Measurements from ENCODE around the gene KIAA1328. TPM values are rescaled to one million over a fixed set of nuclear protein-coding genes. Genes with fewer than 3 reads are reported as not detected.

Gene KIAA1328
- total and polyA plus RNA-seq, 7 donors: 1.3 to 4.4 (median 3.5) TPM

- intact Hi-C loops (cut with DNase I): no loop called here
- TF ChIP-seq CTCF (IDR thresholded peaks at IDR 0.05): no peak
- no peak for DNase-seq
Observed at GRCh38 chr18:37242826-37243560, 414.1 kb downstream of the KIAA1328 start.

GRCh38 chr18:37243741-37244140 is 414.8 kb downstream of the KIAA1328 start:
- Histone ChIP-seq H3K27me3 (ENCODE audit: insufficient read depth in 3 of 3, low read length in 2 of 3) (peaks cover 0 to 18% (median 5%) of the 10 kb centered on the region in 3 donors), H3K4me3 (no peak overlapping the region)
- ATAC-seq: no peak

More at GRCh38 chr18:37242826-37243560, 414.1 kb downstream of the KIAA1328 start:
- H3K4me3 ChIP-seq: no peak overlapping the region
- no peaks in the 10 kb centered on the region for H3K9me3 ChIP-seq
- no peak overlapping the region for H3K27ac ChIP-seq
- no peaks in the 10 kb centered on the region for H3K4me1 ChIP-seq
- H3K36me3 ChIP-seq (ENCODE audit: insufficient read depth in 1 of 2, low read depth in 1 of 2): no peaks in the 10 kb centered on the region
- WGBS, 3 donors: 36 to 47% (median 46%) methylated on average over 4 of the region's 4 CpGs
- no peak for ATAC-seq
- peaks cover 0 to 18% (median 5%) of the 10 kb centered on the region in 3 donors for H3K27me3 ChIP-seq (ENCODE audit: insufficient read depth in 3 of 3, low read length in 2 of 3)

GRCh38 chr18:37244618-37245017 is 415.7 kb downstream of the KIAA1328 start:
- TF ChIP-seq CTCF (IDR thresholded peaks at IDR 0.05): no peak
- intact Hi-C loops (cut with DNase I): no loop called here

More at GRCh38 chr18:37243741-37244140, 414.8 kb downstream of the KIAA1328 start:
- TF ChIP-seq CTCF (IDR thresholded peaks at IDR 0.05): no peak
- Histone ChIP-seq H3K9me3 (no peaks in the 10 kb centered on the region), H3K36me3 (ENCODE audit: insufficient read depth in 1 of 2, low read depth in 1 of 2) (no peaks in the 10 kb centered on the region), H3K4me1 (no peaks in the 10 kb centered on the region), H3K27ac (no peak overlapping the region)
- DNase-seq: no peak
- 18 to 36% (median 30%) methylated on average over 36 of the region's 36 CpGs for WGBS, 3 donors
- intact Hi-C loops (cut with DNase I): no loop called here

GRCh38 chr18:37246779-37247340 is 417.9 kb downstream of the KIAA1328 start:
- H3K27me3 ChIP-seq (ENCODE audit: insufficient read depth in 3 of 3, low read length in 2 of 3): peaks cover 0 to 27% (median 5%) of the 10 kb centered on the region in 3 donors

More at GRCh38 chr18:37244618-37245017, 415.7 kb downstream of the KIAA1328 start:
- H3K4me3 ChIP-seq: no peak overlapping the region
- H3K4me1 ChIP-seq: no peaks in the 10 kb centered on the region
- H3K27me3 ChIP-seq (ENCODE audit: insufficient read depth in 3 of 3, low read length in 2 of 3): peaks cover 0 to 21% (median 5%) of the 10 kb centered on the region in 3 donors
- H3K9me3 ChIP-seq: no peaks in the 10 kb centered on the region
- no peak for ATAC-seq
- 94 to 96% (median 95%) methylated on average over 13 of the region's 13 CpGs for WGBS, 3 donors
- no peak for DNase-seq
- no peaks in the 10 kb centered on the region for H3K36me3 ChIP-seq (ENCODE audit: insufficient read depth in 1 of 2, low read depth in 1 of 2)
- H3K27ac ChIP-seq: no peak overlapping the region

More at GRCh38 chr18:37246779-37247340, 417.9 kb downstream of the KIAA1328 start:
- 90 to 91% (median 90%) methylated on average over 13 of the region's 13 CpGs for WGBS, 3 donors
- no peak for TF ChIP-seq CTCF (IDR thresholded peaks at IDR 0.05)
- intact Hi-C loops (cut with DNase I): no loop called here
- ATAC-seq (no peak), DNase-seq (no peak)
- Histone ChIP-seq H3K4me1 (no peaks in the 10 kb centered on the region), H3K4me3 (no peak overlapping the region), H3K36me3 (ENCODE audit: insufficient read depth in 1 of 2, low read depth in 1 of 2) (no peaks in the 10 kb centered on the region), H3K9me3 (no peaks in the 10 kb centered on the region), H3K27ac (no peak overlapping the region)

Measured in psoas muscle (tissue), 8 donors.